Head of caudate nucleus (tissue), 42 donors: ENCODE measurements around the gene ATXN1L.
A peak's percentile ranks its signal among the peaks of the same experiment; 100 is the strongest.
"Not testable (repeated sequence)": the region's sequence is repeated elsewhere in the genome, so short reads cannot be mapped to it uniquely, and the experiment has no call there.

Experiments used
- DNase-seq, 42 donors: peaks; one replicate each; pipeline versions ENCODE4 v3.0.0 to v3.0.0-alpha.2; 2020 to 2021; ENCODE audit warnings: mixed read lengths in 7 of 42
- intact Hi-C: fragments of 100-400 bp; cut with DNase I; formaldehyde crosslinking; loops from one replicate; pipeline ENCODE4 v1.15.0; 2022

The ATXN1L gene

GRCh38 chr16:71847096-71847495 lies 1.3 kb downstream of the ATXN1L start:
- no peak for DNase-seq
- intact Hi-C loops: loop anchor here (5.0 to 10.0 kb wide), 2 partner anchors 35 to 48 kb away; partner anchors contain the start of gene IST1

- no peak for DNase-seq
- intact Hi-C loops: loop anchor here (5.0 to 10.0 kb wide), 2 partner anchors 36 to 46 kb away; partner anchors contain the start of gene IST1
Observed at GRCh38 chr16:71848622-71849021, 2.8 kb downstream of the ATXN1L start.

GRCh38 chr16:71851746-71852145 lies 6.0 kb downstream of the ATXN1L start:
- intact Hi-C loops: no loop called here
- DNase-seq: no peak

- DNase-seq: no peak
- intact Hi-C loops: no loop called here
Observed at GRCh38 chr16:71852158-71852557, 6.4 kb downstream of the ATXN1L start.

GRCh38 chr16:71852561-71852960 lies 6.8 kb downstream of the ATXN1L start:
- intact Hi-C loops: no loop called here
- DNase-seq: no peak

GRCh38 chr16:71853413-71853812 lies 7.6 kb downstream of the ATXN1L start:
- DNase-seq: no peak
- intact Hi-C loops: no loop called here

- intact Hi-C loops: no loop called here
- no peak for DNase-seq
Observed at GRCh38 chr16:71854369-71854948, 8.7 kb downstream of the ATXN1L start.

GRCh38 chr16:71855937-71856662 lies 10.3 kb downstream of the ATXN1L start:
- intact Hi-C loops: no loop called here
- DNase-seq: no peak

GRCh38 chr16:71859762-71860521 lies 14.2 kb downstream of the ATXN1L start:
- DNase-seq: no peak
- intact Hi-C loops: no loop called here

- no peak for DNase-seq
- intact Hi-C loops: no loop called here
Observed at GRCh38 chr16:71863995-71864394, 18.2 kb downstream of the ATXN1L start.

- intact Hi-C loops: no loop called here
Observed at GRCh38 chr16:71865173-71865863, 19.5 kb downstream of the ATXN1L start.

GRCh38 chr16:71867175-71867574 lies 21.4 kb downstream of the ATXN1L start:
- intact Hi-C loops: not testable (repeated sequence)

More at GRCh38 chr16:71865173-71865863, 19.5 kb downstream of the ATXN1L start:
- no peak for DNase-seq

GRCh38 chr16:71867939-71868338 lies 22.2 kb downstream of the ATXN1L start:
- no peak for DNase-seq
- intact Hi-C loops: no loop called here

More at GRCh38 chr16:71867175-71867574, 21.4 kb downstream of the ATXN1L start:
- not testable (repeated sequence) for DNase-seq

- intact Hi-C loops: no loop called here
- DNase-seq: no peak
Observed at GRCh38 chr16:71869089-71869488, 23.3 kb downstream of the ATXN1L start.

GRCh38 chr16:71870818-71871217 lies 25.0 kb downstream of the ATXN1L start:
- intact Hi-C loops: no loop called here
- DNase-seq: no peak

GRCh38 chr16:71873199-71873598 lies 27.4 kb downstream of the ATXN1L start:
- no peak for DNase-seq
- intact Hi-C loops: no loop called here

GRCh38 chr16:71878911-71879310 lies 33.1 kb downstream of the ATXN1L start:
- intact Hi-C loops: no loop called here

GRCh38 chr16:71880176-71880575 lies 34.4 kb downstream of the ATXN1L start:
- DNase-seq: peak in 1 of 42 donors; percentile 44
- intact Hi-C loops: loop anchor here (5.0 to 10.0 kb wide), 2 partner anchors 73 to 215 kb away; partner anchors contain the start of genes AP1G1, DHX38 and TXNL4B

More at GRCh38 chr16:71878911-71879310, 33.1 kb downstream of the ATXN1L start:
- DNase-seq: no peak
